ENCODE results near the gene PRF1. TPM values are rescaled to one million over a fixed set of nuclear protein-coding genes. Genes with fewer than 3 reads are reported as not detected.

PRF1 gene
- 1 to 10 TPM in 3 of 4 donors, under 1 TPM in 1; 0.87 to 6.6 (median 3.7) TPM for total RNA-seq

GRCh38 chr10:70602665-70603448, at the start of gene PRF1:
Gene PRF1, minus strand, starts transcription at chr10:70602741. Its CDS starts 1,839 bp downstream, at chr10:70600902.
- Histone ChIP-seq H3K9me3 (no peaks in the 10 kb centered on the region), H3K27ac (peak within 1 kb of the TSS in 1 of 4 donors; percentile 34), H3K27me3 (no peaks in the 10 kb centered on the region), H3K36me3 (no peaks in the 10 kb centered on the region), H3K4me1 (no peaks in the 10 kb centered on the region), H3K4me3 (peak within 1 kb of the TSS in 1 of 4 donors; percentile 29)
- 87 to 94% methylated on average over 21 of the region's 21 CpGs for WGBS, 2 donors
- no peak for DNase-seq (ENCODE audit: low spot score in 2 of 2)
- TF ChIP-seq POLR2A (IDR thresholded peaks at IDR 0.05): no peak
- TF ChIP-seq CTCF (IDR thresholded peaks at IDR 0.05): no peak
- no peak for TF ChIP-seq EP300 (IDR thresholded peaks at IDR 0.05)

GRCh38 chr10:70651661-70652060, 49.1 kb upstream of the PRF1 start:
- H3K9me3 ChIP-seq: peaks cover 0 to 13% (median 0%) of the 10 kb centered on the region in 4 donors
- no peak for TF ChIP-seq POLR2A (IDR thresholded peaks at IDR 0.05)
- no peak for TF ChIP-seq CTCF (IDR thresholded peaks at IDR 0.05)
- no peak for TF ChIP-seq EP300 (IDR thresholded peaks at IDR 0.05)
- H3K4me1 ChIP-seq: peaks cover 0 to 15% (median 0%) of the 10 kb centered on the region in 4 donors
- DNase-seq (ENCODE audit: low spot score in 2 of 2): no peak
- H3K36me3 ChIP-seq: no peaks in the 10 kb centered on the region
- no peak overlapping the region for H3K27ac ChIP-seq
- H3K4me3 ChIP-seq: no peak overlapping the region
- WGBS, 2 donors: 97% methylated on average over 5 of the region's 5 CpGs
- H3K27me3 ChIP-seq: no peaks in the 10 kb centered on the region

- Histone ChIP-seq H3K9me3 (peaks cover 0 to 13% (median 0%) of the 10 kb centered on the region in 4 donors), H3K27ac (no peak overlapping the region), H3K4me3 (no peak overlapping the region), H3K36me3 (no peaks in the 10 kb centered on the region), H3K4me1 (peaks cover 0 to 15% (median 0%) of the 10 kb centered on the region in 4 donors), H3K27me3 (no peaks in the 10 kb centered on the region)
- no peak for DNase-seq (ENCODE audit: low spot score in 2 of 2)
- 96 to 97% methylated on average over 3 of the region's 3 CpGs for WGBS, 2 donors
- no peak for TF ChIP-seq EP300 (IDR thresholded peaks at IDR 0.05)
- TF ChIP-seq CTCF (IDR thresholded peaks at IDR 0.05): no peak
- TF ChIP-seq POLR2A (IDR thresholded peaks at IDR 0.05): no peak
Observed at GRCh38 chr10:70650718-70651117, 48.2 kb upstream of the PRF1 start.

GRCh38 chr10:70650104-70650503, 47.6 kb upstream of the PRF1 start:
- WGBS, 2 donors: 93 to 98% methylated on average over 3 of the region's 3 CpGs
- H3K4me1 ChIP-seq: peaks cover 0 to 15% (median 0%) of the 10 kb centered on the region in 4 donors
- DNase-seq (ENCODE audit: low spot score in 2 of 2): no peak
- no peak overlapping the region for H3K27ac ChIP-seq
- TF ChIP-seq POLR2A (IDR thresholded peaks at IDR 0.05) (no peak), CTCF (IDR thresholded peaks at IDR 0.05) (no peak), EP300 (IDR thresholded peaks at IDR 0.05) (no peak)
- no peak overlapping the region for H3K4me3 ChIP-seq
- H3K9me3 ChIP-seq: peaks cover 0 to 13% (median 0%) of the 10 kb centered on the region in 4 donors
- no peaks in the 10 kb centered on the region for H3K27me3 ChIP-seq
- no peaks in the 10 kb centered on the region for H3K36me3 ChIP-seq

GRCh38 chr10:70649526-70649925, 47.0 kb upstream of the PRF1 start:
- Histone ChIP-seq H3K27ac (no peak overlapping the region), H3K4me1 (peaks cover 0 to 15% (median 0%) of the 10 kb centered on the region in 4 donors), H3K4me3 (no peak overlapping the region), H3K36me3 (no peaks in the 10 kb centered on the region), H3K27me3 (no peaks in the 10 kb centered on the region), H3K9me3 (peaks cover 0 to 13% (median 0%) of the 10 kb centered on the region in 4 donors)
- TF ChIP-seq POLR2A (IDR thresholded peaks at IDR 0.05) (no peak), EP300 (IDR thresholded peaks at IDR 0.05) (no peak), CTCF (IDR thresholded peaks at IDR 0.05) (no peak)
- DNase-seq (ENCODE audit: low spot score in 2 of 2): no peak
- 69 to 85% methylated on average over 4 of the region's 4 CpGs for WGBS, 2 donors

All from tibial nerve (tissue), 4 donors.